HG02852 (cell line): ENCODE results near the gene PCMTD2.
A peak's percentile ranks its signal among the peaks of the same experiment; 100 is the strongest.

ENCODE experiments used
- ATAC-seq: cut with Tn5 transposase; IDR thresholded peaks from one replicate; pipeline ENCODE4 v1.9.1; 2021; ENCODE audit warnings: mild to moderate bottlenecking, moderate library complexity; ENCODE audit not compliant: unreplicated experiment

PCMTD2 gene

DNA sequence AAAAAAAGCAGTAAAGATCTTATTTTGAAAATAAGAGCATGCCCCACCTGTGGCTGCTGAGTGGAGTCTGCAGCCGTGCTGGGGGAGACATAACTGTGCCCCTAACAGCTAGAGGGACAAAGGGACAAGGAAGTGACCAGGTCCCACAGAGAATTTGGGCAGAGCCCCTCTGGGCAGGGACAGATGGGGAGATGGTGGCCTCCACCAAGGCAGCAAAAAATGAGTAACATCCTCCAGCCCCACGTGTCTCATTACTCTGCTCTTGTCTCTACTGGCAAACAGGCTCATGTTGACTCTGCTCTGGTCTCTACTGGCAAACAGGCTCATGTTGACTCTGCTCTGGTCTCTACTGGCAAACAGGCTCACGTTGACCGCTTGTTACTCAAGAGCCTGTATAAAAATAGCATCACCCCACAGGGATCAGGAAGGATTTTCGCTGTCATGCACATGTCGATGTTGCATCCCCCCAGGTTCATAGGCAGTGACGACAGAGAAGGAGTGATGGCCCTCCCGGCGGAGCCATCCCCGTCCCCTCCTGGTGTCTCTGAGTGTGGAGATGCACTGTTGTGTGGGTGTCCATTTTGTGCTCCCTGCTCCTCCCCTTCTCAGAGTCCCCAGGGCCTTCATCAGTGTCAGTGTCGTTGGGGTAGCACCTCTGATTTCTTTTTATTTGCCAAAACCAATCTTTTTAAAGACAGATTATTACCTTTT, 17.3 kb upstream of the PCMTD2 start:
- ATAC-seq: no peak

DNA sequence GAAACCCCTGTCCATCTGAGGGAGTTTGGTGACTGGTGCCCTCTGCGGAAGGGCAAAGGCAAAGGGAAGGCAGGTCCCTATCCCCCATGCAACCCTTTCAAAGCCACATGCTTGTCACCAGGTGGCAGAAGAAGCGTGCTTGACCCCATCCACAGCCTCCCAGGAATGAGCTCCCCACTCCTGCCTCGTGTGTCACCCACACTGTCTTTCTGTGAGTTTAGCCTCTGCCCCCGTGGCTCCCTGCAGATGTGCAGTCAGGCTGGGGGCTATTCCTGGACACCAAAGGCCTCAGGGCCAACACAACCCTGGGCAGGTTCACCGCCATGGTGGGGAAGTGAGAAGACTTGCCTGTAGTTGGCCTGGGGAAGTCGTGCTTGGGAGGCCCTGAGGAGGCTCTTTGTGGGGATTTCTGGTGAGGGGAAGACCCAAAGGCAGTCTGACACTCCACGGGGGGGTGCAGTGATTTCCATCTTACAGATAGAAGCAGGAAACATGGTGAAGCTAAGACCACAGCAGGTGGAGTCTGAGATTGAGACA, 16.6 kb upstream of the PCMTD2 start:
- peak; percentile 57 for ATAC-seq

DNA sequence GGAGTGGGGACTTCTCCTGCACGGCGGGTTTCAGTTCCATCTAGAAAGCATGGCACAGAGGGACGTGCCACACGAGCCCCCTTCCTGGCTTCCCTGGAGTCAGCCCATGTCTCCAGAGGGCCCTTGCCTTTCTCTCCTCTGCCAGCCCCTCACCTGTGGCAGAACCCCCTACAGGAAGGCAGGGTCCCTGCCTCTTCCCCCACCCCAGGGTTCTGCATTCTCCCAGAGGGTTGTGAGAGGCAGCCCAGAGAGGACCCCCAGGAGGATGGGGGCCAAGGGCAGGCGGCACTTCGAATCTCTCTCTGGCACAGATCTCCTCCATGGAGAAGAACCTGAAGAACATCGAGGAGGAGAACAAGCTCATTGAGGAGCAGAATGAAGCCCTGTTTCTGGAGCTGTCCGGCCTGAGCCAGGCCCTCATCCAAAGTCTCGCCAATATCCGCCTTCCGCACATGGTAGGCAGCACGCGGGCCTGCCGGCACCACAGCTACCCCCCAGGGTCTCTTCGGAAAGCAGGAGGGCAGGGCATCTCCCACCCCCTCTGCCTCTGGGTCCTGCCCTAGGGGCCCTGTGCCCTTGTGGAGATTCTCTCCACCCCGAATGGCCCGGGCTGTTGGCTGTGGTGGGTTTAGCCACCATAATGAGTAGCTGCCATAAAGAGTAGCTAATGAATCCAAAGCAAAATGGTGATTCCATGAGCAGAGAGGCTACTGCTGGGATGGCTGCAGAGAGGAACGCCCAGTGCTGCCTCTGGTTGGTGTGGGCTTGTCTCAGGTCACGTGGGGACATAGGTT, 15.9 kb upstream of the PCMTD2 start:
- ATAC-seq: no peak

DNA sequence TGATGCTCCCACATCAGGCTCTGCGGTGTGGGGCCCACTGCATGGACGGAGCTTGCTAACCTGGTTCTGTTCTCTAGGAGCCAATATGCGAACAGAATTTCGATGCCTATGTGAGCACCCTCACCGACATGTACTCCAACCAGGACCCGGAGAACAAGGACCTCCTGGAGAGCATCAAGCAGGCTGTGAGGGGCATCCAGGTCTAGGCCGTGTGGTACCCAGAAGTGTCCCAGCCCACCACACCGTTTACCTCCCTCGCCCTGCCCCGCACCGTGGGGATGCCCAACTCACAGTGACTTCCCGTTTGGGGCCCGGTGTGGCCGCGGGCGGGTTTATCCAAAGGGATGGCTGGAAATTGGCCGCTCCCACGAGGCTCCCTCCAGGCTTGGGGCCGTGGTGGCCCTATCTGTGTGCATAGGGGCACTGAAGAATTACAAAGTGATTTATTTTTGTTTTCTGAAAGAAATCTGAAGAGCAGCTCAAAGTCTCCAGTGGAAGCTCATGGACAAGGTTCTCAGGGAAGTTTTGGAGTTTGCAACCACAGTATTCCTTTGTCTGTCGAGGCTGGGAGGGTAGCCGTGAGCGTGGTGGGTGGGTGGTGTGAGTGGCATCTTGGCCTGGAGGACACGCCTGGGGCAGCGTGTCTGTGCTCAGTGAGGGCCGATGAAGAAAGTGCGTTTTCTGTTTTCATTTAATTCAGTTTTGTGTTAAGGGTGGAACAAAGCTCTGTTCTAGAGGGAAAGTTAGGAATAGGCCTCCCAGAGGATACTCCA, 15.1 kb upstream of the PCMTD2 start:
- no peak for ATAC-seq

DNA sequence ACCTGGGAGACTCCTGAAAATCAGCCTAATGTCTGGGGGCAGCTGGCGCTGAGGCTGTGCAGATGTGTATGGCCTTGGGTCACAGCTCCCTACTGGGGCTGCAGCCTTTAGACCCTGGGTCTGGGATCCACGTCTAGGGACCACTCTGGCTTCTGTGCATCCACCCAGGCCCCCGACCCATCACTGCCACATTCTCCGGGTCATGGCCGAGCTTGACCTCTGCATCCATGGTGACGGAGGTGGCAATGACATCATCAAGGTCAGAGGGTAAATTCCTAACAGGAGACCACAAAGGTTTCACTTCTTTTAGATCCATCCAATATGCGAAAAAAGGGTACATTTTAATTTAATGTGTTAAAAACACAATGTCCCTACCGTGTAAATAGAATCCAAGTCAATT, 14.5 kb upstream of the PCMTD2 start:
- ATAC-seq: no peak

DNA sequence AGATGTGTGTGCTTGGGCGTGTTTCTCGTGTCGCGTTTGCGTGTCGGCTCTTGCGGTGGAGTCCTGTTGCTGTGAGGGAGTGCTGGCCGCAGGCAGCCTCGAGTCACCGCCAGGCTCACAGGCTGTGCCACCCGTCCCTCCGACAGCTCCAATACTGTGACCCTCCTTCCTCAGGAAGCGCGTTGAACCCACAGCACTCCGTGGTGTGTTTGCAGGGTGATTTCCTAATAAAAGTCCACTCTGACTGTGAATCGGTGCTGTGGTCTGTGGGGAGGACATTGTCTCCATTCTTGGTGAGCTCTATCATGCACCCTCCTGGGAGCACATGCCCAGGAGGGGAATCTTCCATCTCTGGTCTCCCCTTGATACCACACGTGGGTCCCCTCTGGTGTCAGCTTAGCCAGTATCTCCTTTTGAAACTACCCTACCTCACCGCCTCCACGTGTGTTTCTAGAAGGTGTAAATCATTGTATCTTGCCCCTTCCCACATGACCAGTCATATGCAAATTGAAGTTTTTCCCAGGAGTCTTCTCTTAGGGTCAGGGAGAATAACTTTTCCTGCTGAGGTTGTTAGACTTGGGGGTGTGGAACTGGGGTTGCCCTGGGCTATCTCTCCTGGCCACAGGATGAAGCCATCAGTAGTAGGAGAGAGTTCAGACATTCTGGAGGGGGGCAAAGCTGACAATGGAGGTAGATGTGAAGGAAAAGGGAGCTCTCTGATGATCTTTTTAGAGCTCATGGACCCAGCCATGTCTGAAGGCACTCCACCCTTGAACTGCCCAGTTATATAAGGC, 13.3 kb upstream of the PCMTD2 start:
- ATAC-seq: no peak

DNA sequence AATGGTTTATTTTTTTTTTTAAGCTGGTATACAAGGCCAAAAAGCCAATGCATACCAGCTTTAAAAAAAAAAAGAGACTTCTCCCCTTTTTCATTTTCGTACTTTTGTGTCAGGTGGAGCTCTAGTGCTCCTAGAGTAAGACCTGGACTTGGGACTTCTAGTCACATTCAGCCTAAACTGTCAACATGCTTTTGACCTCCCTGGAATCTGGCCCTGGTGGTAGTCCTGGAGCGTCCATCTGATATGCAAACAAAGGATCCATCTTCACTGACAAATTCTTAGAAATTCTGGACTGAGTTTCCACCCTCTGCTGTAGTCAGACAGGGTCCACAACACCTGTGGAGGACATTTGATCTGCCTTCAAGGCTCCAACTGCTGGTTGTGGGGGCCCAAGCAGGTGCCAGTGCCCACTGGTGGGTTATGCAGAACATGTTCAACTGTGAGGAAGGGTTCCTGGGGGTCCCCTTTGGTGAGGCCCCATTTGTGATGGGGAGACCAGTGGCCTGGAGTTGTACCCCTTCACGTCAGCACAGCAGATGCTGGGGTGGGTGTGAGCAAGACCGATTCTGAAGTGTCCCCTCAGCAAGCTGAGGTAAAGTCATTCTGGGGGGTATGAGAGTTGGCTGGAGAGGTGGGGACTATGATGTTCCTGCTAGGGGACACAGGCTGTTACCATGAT, 12.6 kb upstream of the PCMTD2 start:
- ATAC-seq: no peak

DNA sequence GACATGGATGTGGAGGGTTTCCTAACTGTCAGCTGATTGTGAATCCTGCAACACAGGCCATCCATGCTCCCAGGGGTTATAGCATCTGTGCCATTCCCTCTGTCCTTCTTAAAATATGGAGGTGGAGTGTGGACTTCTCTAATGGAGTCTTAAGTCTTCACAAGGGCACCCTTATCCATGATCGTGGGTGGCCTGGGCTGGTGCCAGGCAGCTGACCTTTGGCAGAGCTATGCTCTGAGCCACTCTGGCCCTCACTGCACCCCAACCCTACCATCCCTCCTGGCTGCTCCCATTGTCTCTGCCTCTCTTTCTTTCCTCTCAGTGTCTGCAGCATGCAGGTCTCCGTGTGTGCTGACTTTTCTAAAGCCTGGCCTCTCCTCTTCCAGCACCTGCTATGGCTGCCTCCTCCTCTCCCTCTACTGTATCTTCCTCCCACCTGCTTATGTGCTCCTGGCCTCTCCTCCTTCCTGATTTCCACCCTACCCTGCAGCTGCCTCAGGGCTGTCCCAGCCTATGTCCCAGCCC, 11.2 kb upstream of the PCMTD2 start:
- ATAC-seq: no peak

DNA sequence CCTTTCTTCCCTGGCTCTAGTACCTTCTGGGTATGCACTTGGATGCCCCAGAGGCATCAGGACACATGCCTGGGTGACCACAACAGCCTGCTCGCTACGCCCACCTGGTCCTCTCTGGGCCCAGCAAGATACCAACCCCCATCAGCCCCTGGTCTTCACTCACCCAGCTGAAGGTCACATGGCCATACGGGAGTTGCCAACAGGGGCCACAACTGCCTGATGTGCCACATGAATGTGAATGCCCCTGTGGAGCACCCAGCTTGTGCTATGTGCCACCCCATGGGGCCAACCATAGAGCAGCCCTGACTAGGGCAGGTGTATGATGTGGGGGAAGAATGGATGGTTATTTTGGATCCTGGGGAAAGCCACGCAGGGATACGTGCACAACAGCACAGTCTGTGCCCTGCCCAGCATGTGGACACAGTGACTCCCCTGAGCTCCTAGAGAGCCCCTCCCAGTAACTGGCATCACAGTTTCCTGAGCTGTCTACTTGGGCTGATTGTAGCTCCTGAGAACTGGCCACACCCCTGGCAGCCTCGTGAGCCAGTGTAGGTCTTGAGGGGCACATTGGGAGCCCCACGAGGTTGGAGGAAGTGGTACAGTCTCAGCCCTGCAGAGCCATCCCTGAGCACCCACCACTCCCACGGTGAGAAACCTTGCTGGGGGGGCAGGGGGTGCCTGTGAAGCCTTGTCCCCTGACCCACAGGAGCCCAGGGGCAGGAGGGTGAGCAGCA, 10.5 kb upstream of the PCMTD2 start:
- no peak for ATAC-seq

DNA sequence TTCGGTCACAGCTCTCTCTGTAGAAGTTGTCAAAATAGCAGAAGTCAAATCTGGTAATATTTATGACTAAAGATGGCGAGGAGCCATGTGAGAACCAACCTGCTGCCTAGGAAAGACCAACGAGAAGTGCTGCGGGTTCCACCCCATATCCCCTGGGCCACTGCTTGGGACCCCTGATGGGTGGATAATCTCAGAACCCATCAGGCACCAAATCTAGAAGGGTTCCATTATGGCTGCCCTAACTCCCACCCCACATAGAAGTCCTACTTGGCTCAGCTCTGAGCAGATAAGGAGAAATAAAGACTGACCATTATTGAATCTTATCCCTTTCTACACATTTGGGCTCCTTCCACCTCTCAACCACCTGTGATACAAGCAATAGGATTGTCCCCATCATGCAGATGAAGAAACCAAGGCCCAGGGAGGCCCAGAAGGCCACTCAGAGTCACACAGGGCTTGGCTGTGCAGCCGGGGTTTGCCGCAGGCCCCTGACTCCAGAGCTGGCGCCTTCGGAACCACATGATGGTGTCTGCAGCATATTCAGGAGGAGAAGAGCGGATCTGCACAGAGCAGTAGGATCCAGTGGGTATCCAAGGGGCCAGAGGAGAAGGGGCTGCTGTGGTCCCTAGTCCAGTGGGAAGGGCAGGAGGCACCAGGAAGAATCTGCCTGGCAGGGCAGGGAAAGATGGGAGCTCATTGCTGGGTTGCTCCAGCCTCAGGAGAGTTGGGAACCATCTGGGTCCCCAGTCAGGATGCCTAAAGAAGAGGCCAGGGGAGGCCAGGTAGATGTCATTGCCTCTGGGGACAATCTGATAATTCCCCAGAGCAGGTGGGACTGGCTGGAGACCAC, 9.6 kb upstream of the PCMTD2 start:
- ATAC-seq: no peak

DNA sequence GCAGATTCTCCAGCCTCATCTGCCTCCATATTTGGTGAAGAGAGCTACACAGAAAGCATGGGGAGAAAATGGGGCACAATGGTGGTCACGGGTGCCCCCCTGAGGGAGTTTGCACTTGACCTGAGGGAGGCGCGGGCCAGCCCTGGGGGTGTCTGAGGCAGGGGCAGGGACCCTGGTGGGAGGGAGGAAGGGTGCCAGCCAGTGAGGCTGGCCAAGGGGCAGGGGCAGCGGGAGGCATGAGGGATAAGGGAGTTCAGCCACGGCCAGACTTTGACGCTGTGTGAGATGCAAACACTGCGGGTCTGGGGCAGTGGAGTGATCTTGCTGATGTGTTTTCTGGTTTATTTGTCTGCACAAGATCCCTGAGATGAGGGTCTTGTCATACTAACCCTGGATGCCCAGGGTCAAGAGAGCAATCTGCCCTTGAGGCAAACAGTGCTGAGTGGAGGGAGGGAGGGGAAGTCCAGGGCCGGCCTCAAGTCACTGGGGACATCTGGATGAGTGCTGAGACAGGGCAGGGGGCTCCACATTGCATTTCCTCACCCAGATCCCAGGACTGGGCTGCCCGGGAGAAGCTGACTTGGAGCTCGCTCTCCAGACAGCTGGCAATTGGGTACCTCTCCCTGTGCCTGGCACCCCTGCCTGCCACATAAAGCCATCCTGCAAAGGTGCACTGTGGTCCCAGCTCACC, 8.8 kb upstream of the PCMTD2 start:
- no peak for ATAC-seq

DNA sequence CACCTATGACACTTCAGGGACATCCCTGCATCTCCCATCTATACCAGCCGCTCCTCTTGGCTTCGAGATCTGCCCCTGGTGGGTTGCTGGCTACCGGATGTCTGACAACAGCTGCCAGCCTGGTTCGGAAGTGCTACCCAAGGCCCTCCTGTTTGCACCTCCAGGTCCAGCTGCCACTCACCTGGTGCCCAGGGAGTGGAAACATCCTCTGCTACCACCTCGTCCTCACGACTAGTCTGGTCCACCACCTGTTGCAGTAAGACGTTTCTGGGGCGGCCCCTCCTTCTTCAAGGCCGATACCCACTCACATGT, 8.3 kb upstream of the PCMTD2 start:
- no peak for ATAC-seq

DNA sequence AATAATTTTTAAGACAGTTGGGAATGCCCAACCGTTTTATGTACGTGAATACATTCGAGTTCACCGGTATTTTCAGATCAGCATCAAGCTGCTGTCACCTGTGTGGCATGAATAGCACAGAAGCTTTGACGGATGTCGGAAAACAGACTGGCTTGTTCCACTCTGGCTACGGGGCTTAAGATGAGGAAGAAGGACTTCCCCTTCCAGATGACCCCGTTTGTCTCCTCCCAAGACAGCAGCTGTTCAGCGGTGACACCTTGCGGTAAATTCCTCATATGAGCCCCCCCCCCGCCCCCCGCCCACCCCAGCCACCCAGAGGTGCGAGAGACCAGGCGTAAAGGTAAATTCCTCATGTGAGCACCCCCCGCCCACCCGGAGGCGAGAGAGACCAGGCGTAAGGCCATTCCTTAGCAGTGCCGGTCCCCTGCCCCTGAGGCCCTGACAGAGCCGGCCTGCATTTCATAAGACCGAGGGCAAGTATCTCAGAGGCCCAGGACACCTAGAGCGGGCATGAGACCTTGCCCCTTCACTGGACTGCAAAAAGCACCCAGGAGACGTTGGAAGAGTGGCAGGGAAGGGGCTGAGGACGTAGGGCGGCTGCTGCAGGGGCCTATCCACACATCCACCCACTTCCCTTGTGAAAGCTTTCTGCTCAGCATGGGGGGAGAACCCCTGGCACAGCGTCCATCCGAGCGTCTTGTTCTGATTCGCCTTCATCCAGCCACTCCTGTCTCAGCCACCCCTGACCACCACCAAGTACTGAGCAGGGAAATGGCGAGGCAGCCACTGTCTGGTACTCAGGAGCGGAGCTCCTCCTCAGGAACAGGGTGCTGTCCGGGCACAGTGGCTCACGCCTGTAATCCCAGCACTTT, 7.3 kb upstream of the PCMTD2 start:
- ATAC-seq: no peak

DNA sequence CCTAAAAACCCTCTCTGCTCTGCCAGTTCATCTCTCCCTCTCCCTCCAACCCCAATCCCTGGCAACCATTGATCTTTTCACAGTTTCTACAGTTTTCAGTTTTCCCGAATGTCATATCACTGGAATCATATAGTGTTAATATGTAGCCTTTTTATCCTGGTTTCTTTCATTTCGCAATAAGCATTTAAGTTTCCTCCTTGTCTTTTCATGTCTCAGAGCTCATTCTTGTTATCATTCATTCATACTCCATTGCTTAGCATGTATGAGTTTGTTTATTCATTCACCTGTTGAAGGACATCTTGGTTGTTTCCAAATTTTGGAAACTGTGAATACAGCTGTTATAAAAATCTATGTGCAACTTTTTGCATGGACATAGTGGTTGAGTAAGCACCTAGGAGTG, 5.5 kb upstream of the PCMTD2 start:
- no peak for ATAC-seq

DNA sequence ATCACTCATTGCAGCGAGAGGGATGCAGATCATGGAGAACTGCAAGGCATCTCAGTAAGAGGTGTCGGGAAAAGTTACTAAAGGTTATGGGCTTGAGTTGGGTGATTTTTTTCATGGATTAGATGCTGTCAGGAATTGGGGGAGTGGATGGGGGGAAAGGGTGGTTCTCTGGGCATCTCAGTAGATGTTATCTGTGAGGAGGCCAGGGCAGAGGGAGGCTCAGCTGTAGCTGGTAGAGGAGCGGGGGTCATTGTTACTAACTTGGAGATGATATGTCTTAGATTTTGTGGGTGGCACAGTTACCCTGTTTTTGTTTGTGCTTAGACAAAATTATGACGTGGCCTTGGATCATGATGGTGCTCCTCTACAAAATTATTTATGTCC, 2.6 kb upstream of the PCMTD2 start:
- no peak for ATAC-seq

DNA sequence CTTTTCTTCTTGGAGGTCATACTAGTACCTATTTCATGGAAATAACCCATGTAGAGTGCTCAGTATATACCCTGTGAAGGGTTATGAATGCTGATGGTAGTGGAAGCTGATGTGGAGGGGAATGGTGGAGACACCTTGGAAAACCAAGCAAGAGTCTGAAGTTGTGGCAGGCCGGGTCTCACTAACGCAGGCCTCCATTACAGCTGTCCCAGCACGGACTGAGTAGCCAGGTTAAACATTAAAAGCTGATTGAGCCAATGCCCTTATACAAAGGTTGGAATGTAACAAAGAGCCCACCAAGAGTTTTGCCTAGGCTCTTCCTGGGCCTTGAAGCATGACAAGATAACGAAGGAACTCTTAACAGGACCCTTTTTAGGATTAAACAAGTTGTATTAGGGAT, 2.1 kb upstream of the PCMTD2 start:
- ATAC-seq: no peak

DNA sequence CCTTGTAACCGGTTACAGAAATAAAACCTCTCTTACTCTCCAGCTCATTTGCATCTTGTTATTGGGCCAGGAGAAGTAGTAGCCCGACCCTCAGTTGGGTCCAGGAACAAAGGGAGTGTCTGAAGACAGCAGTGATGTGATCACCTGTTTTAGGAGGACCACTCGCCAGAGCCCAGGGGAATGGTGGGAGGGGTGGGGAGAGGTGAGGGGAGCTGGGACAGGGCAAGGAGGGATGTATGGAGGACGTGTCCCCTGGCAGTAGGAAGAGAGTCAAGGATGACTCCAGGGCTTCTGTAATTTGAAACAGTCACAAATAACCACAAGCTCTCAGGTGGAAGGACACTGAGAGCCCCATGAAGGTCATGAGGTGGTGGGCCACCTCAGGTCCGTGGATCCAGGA, 1.4 kb upstream of the PCMTD2 start:
- ATAC-seq: no peak
